ENCODE measurements around the gene PEX19. TPM values are rescaled to one million over a fixed set of nuclear protein-coding genes. Genes with fewer than 3 reads are reported as not detected.

PEX19 gene
- total RNA-seq, 1 experiment from 2014 or later: 53.6 TPM

DNA sequence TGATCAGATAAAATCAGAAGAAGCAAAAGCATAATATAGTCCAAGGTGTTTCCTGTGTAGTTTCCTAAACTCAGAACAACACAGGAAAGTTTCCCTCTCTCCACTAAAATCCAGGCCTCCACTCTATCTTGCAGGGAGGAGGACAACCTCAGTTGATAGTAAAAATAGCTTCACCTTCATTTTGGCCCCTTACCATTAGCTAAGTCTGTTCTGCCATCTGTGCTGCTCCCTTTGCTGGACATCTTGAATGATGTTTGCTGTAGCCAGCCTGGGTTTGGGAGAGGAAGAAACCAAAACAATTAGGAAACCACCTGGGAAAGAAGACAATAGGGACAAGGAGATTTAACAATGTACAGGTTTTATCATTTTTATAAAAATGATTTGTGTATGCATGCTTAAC, 41.2 kb downstream of the PEX19 start:
- DNase-seq (ENCODE audit: extremely low read depth, low read depth): no peak

DNA sequence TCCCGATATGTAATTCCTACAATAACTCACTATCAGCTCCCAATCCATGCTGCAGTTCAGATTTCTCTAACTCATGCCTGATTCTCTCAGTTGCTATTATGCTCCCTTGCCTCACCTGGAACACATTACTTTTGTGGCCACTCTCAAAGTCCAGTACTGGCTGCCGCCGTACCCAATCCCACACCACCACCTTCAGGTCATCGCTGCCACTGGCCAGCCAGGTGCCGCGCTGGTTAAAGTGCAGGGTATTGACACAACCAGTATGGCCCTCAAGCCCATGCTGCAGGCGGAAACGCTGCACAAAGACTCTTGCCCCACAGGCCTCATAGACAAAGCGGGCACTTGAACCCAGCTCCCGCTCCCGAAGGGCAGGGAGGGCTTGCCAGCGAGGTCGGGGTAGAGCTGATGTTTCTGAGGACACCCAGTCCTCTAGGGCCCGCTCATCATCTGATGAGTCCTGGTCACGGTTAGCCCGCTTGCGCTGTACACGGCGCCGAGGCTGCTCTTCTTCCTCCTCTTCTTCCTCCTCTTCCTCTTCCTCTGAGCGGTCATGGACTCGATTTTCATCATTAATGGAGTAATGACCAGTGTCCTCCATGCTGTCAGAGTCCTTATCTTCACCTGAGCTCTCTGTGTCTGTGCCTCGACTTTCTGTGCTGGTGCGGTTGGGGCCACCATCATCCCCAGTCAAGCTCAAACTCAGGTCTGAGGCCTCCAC, 45.2 kb downstream of the PEX19 start:
- DNase-seq (ENCODE audit: extremely low read depth, low read depth): no peak

DNA sequence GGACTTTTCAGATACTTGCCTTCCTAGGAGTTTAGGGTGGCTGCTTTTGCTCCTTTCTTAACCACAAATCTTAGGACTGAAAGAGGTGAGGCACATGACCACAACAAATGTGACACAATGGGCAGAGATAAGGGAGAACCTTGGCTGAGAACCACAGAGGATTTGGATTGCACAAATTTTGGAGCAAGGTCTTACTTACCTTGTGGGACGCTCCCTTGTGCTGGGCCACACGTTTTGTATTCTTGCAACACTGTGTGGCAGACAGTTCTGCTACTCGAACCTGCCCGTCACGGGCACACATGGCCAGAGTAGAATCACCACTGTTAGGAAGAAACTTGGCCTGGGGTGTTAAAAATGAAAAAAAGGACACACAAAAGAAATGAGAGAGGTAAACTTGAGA, 46.5 kb downstream of the PEX19 start:
- DNase-seq (ENCODE audit: extremely low read depth, low read depth): no peak

GRCh38 chr1:160237558-160237957, 47.4 kb downstream of the PEX19 start:
- DNase-seq (ENCODE audit: extremely low read depth, low read depth): no peak

DNA sequence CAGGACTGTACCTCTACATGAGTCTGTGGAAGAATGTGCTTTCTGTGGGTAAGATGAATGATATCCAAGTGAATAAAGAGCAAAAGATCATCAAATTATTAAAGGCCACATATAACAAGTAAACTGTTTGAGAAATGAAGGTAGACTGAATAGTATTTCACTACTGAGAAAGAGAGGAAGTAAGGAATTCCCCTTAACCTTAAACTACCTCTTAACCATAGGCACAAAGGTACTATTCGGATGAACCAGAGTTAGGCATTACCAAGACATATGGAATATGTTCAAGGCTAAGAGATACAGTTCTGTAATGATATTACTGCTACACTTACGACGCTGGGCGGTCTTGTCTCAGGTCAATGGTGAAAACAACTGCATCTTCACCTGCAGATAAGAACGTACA, 48.1 kb downstream of the PEX19 start:
- DNase-seq (ENCODE audit: extremely low read depth, low read depth): no peak

DNA sequence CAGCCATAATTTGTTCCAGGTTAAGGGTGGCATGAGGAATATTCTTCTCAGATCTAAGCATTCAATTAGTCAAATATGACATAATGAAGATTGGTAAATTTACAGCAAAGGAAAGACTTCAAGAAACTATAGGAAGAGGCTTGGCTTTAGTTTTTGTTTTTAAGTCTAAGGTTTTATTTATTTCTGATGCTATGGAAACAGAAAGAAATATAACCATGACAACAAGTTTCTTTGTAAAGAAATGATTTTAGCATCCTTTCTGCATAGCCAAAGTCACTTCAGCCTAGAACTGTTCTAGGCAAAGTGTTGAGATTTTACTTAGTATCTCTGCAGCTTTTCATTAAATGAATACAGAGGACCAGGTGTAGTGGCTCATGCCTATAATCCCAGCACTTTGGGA, 52.0 kb downstream of the PEX19 start:
- DNase-seq (ENCODE audit: extremely low read depth, low read depth): no peak

- no peak for DNase-seq (ENCODE audit: extremely low read depth, low read depth)
These were observed 56.5 kb downstream of the PEX19 start for GRCh38 chr1:160228431-160228830.

- no peak for DNase-seq (ENCODE audit: extremely low read depth, low read depth)
These were observed 57.4 kb downstream of the PEX19 start for GRCh38 chr1:160227561-160227960.

DNA sequence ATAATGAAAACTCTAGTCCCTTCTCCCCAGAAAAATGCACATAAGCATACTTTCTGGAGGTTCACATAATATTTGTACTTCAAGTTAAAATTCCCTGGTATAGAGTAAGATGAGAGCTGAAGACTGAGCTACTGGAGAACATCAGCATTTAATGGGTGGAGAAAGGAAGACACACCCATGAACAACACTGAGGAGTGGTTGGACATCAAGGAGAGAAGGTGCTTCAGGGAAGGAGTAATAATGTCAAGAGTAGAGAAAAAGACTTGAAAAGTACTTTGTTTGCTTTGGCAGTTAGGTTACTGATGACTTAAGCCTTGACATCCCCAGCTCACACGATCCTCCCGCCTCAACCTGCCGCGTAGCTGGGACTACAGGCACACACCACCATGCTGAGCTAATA, 57.9 kb downstream of the PEX19 start:
- no peak for DNase-seq (ENCODE audit: extremely low read depth, low read depth)

Small RNAs within 50 kb of the gene (small RNA-seq; reads per million reads assigned to genes)
- gene RF00019: 0 reads per million in 2 experiments

Other genes with a start within 250 kb of the PEX19 start
- not detected in 2 replicates for gene KCNJ10, start 215.0 kb downstream of the PEX19 start, total RNA-seq (2014; rRNA removed; shearing (Covaris generic))
- gene KCNJ9, start 203.6 kb downstream of the PEX19 start, total RNA-seq (2014; rRNA removed; shearing (Covaris generic)): not detected in 2 replicates
- gene IGSF8, start 186.5 kb downstream of the PEX19 start, total RNA-seq (2014; rRNA removed; shearing (Covaris generic)): 22.4 and 23.1 TPM in 2 replicates
- gene ATP1A2, start 169.4 kb downstream of the PEX19 start, total RNA-seq (2014; rRNA removed; shearing (Covaris generic)): 0.07 and 0.12 TPM in 2 replicates
- gene ATP1A4, start 133.5 kb downstream of the PEX19 start, total RNA-seq (2014; rRNA removed; shearing (Covaris generic)): not detected in 2 replicates
- not detected in 2 replicates for gene CASQ1, start 94.6 kb downstream of the PEX19 start, total RNA-seq (2014; rRNA removed; shearing (Covaris generic))
- gene PEA15, start 79.7 kb downstream of the PEX19 start, total RNA-seq (2014; rRNA removed; shearing (Covaris generic)): 57.5 and 63.5 TPM in 2 replicates
- 90.9 and 125 TPM in 2 replicates for gene DCAF8, start 22.6 kb downstream of the PEX19 start, total RNA-seq (2014; rRNA removed; shearing (Covaris generic))
- gene COPA, start 58.1 kb upstream of the PEX19 start, total RNA-seq (2014; rRNA removed; shearing (Covaris generic)): 163 and 184 TPM in 2 replicates
- 129 and 144 TPM in 2 replicates for gene NCSTN, start 58.2 kb upstream of the PEX19 start, total RNA-seq (2014; rRNA removed; shearing (Covaris generic))
- 0.27 TPM in 1 of 2 replicates, not detected in the other for gene NHLH1, start 81.9 kb upstream of the PEX19 start, total RNA-seq (2014; rRNA removed; shearing (Covaris generic))
- gene VANGL2, start 115.4 kb upstream of the PEX19 start, total RNA-seq (2014; rRNA removed; shearing (Covaris generic)): 0.02 TPM in 1 of 2 replicates, not detected in the other
- gene SLAMF6, start 238.1 kb upstream of the PEX19 start, total RNA-seq (2014; rRNA removed; shearing (Covaris generic)): not detected in 2 replicates